Lower leg skin (tissue), 3 donors: ENCODE data around the gene WFDC8.

Source experiments
- POLR2A ChIP-seq, 2 donors: fragments of 450-650 bp; IDR thresholded peaks; one replicate each; pipeline ENCODE4 v1.6.1; 2016 to 2017; ENCODE audit warnings: antibody characterized with exemption in 2 of 2, mild to moderate bottlenecking in 1 of 2, moderate library complexity in 1 of 2
- TF ChIP-seq, protein P1 (sequence below), 3 donors: fragments of 450-650 bp; IDR thresholded peaks; one replicate each; pipeline ENCODE4 v1.5.1; 2016; ENCODE audit warnings: antibody characterized with exemption in 3 of 3, mild to moderate bottlenecking in 3 of 3, moderate library complexity in 2 of 3

DNA sequence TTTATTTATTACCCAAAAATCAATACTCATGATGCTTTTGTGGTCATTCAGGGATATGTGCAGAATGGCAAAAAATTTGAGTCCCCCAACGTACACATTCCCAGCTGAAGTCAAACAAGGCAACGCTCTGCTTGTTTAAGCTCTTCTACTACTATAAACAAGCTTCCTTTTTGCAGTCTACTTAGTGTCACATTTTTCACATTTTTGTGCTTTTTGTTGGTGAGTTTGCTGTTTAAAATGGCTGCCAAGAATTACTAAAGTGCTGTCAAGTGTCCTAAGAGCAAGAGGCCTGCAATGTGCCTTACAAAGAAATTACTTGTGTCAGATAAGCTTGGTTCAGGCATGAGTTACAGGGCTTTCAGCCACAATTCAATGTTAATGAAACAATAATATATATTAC is 2.1 kb downstream of the WFDC8 start:
- TF ChIP-seq, protein P1, sequence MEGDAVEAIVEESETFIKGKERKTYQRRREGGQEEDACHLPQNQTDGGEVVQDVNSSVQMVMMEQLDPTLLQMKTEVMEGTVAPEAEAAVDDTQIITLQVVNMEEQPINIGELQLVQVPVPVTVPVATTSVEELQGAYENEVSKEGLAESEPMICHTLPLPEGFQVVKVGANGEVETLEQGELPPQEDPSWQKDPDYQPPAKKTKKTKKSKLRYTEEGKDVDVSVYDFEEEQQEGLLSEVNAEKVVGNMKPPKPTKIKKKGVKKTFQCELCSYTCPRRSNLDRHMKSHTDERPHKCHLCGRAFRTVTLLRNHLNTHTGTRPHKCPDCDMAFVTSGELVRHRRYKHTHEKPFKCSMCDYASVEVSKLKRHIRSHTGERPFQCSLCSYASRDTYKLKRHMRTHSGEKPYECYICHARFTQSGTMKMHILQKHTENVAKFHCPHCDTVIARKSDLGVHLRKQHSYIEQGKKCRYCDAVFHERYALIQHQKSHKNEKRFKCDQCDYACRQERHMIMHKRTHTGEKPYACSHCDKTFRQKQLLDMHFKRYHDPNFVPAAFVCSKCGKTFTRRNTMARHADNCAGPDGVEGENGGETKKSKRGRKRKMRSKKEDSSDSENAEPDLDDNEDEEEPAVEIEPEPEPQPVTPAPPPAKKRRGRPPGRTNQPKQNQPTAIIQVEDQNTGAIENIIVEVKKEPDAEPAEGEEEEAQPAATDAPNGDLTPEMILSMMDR (IDR thresholded peaks at IDR 0.05) = no peak
- TF ChIP-seq POLR2A (IDR thresholded peaks at IDR 0.05) = no peak
